ENCODE results near the gene PLEKHA7.

The PLEKHA7 gene

GRCh38 chr11:16958833-16959232 is 55.4 kb downstream of the PLEKHA7 start:
- no peak for DNase-seq
- in situ Hi-C loops (cut with HindIII; ENCODE audit: low pct_ligation_motif_present, low pct_unique_long_range_greater_than_20kb, low sequenced_read_pairs), result no loop called here

GRCh38 chr11:16956538-16957153 is 57.6 kb downstream of the PLEKHA7 start:
- no peak for DNase-seq
- in situ Hi-C loops (cut with HindIII; ENCODE audit: low pct_ligation_motif_present, low pct_unique_long_range_greater_than_20kb, low sequenced_read_pairs), result no loop called here

GRCh38 chr11:16953663-16954062 is 60.6 kb downstream of the PLEKHA7 start:
- in situ Hi-C loops (cut with HindIII; ENCODE audit: low pct_ligation_motif_present, low pct_unique_long_range_greater_than_20kb, low sequenced_read_pairs), result no loop called here
- DNase-seq, result no peak

- no peak for DNase-seq
- in situ Hi-C loops (cut with HindIII; ENCODE audit: low pct_ligation_motif_present, low pct_unique_long_range_greater_than_20kb, low sequenced_read_pairs), result loop anchor here (25.0 kb wide), 1 partner anchor 116 kb away; no protein-coding TSS in a partner anchor
Observed at GRCh38 chr11:16946477-16947282, 67.5 kb downstream of the PLEKHA7 start.

- in situ Hi-C loops (cut with HindIII; ENCODE audit: low pct_ligation_motif_present, low pct_unique_long_range_greater_than_20kb, low sequenced_read_pairs), result loop anchor here (25.0 kb wide), 1 partner anchor 116 kb away; no protein-coding TSS in a partner anchor
- peak; percentile 60 for DNase-seq
Observed at GRCh38 chr11:16945671-16946469, 68.3 kb downstream of the PLEKHA7 start.

- in situ Hi-C loops (cut with HindIII; ENCODE audit: low pct_ligation_motif_present, low pct_unique_long_range_greater_than_20kb, low sequenced_read_pairs), result loop anchor here (25.0 kb wide), 1 partner anchor 119 kb away; no protein-coding TSS in a partner anchor
- DNase-seq, result no peak
Observed at GRCh38 chr11:16942911-16943310, 71.3 kb downstream of the PLEKHA7 start.

- no peak for DNase-seq
- in situ Hi-C loops (cut with HindIII; ENCODE audit: low pct_ligation_motif_present, low pct_unique_long_range_greater_than_20kb, low sequenced_read_pairs), result loop anchor here (25.0 kb wide), 1 partner anchor 120 kb away; no protein-coding TSS in a partner anchor
Observed at GRCh38 chr11:16942342-16942741, 71.9 kb downstream of the PLEKHA7 start.

- DNase-seq, result no peak
- in situ Hi-C loops (cut with HindIII; ENCODE audit: low pct_ligation_motif_present, low pct_unique_long_range_greater_than_20kb, low sequenced_read_pairs), result loop anchor here (25.0 kb wide), 1 partner anchor 120 kb away; no protein-coding TSS in a partner anchor
Observed at GRCh38 chr11:16941935-16942334, 72.3 kb downstream of the PLEKHA7 start.

- in situ Hi-C loops (cut with HindIII; ENCODE audit: low pct_ligation_motif_present, low pct_unique_long_range_greater_than_20kb, low sequenced_read_pairs), result loop anchor here (25.0 kb wide), 1 partner anchor 124 kb away; no protein-coding TSS in a partner anchor
- no peak for DNase-seq
Observed at GRCh38 chr11:16938061-16938460, 76.2 kb downstream of the PLEKHA7 start.

GRCh38 chr11:16936643-16937042 is 77.6 kb downstream of the PLEKHA7 start:
- in situ Hi-C loops (cut with HindIII; ENCODE audit: low pct_ligation_motif_present, low pct_unique_long_range_greater_than_20kb, low sequenced_read_pairs), result loop anchor here (25.0 kb wide), 1 partner anchor 126 kb away; no protein-coding TSS in a partner anchor
- no peak for DNase-seq

- in situ Hi-C loops (cut with HindIII; ENCODE audit: low pct_ligation_motif_present, low pct_unique_long_range_greater_than_20kb, low sequenced_read_pairs), result loop anchor here (25.0 kb wide), 1 partner anchor 127 kb away; no protein-coding TSS in a partner anchor
- peak; percentile 28 for DNase-seq
Observed at GRCh38 chr11:16935518-16936302, 78.5 kb downstream of the PLEKHA7 start.

GRCh38 chr11:16933756-16934603 is 80.2 kb downstream of the PLEKHA7 start:
- no peak for DNase-seq
- in situ Hi-C loops (cut with HindIII; ENCODE audit: low pct_ligation_motif_present, low pct_unique_long_range_greater_than_20kb, low sequenced_read_pairs), result loop anchor here (25.0 kb wide), 1 partner anchor 128 kb away; no protein-coding TSS in a partner anchor

- no peak for DNase-seq
- in situ Hi-C loops (cut with HindIII; ENCODE audit: low pct_ligation_motif_present, low pct_unique_long_range_greater_than_20kb, low sequenced_read_pairs), result loop anchor here (25.0 kb wide), 1 partner anchor 129 kb away; no protein-coding TSS in a partner anchor
Observed at GRCh38 chr11:16933291-16933690, 80.9 kb downstream of the PLEKHA7 start.

- in situ Hi-C loops (cut with HindIII; ENCODE audit: low pct_ligation_motif_present, low pct_unique_long_range_greater_than_20kb, low sequenced_read_pairs), result loop anchor here (25.0 kb wide), 1 partner anchor 134 kb away; no protein-coding TSS in a partner anchor
- no peak for DNase-seq
Observed at GRCh38 chr11:16928044-16928443, 86.2 kb downstream of the PLEKHA7 start.

GRCh38 chr11:16926883-16927626 is 87.2 kb downstream of the PLEKHA7 start:
- DNase-seq, result no peak
- in situ Hi-C loops (cut with HindIII; ENCODE audit: low pct_ligation_motif_present, low pct_unique_long_range_greater_than_20kb, low sequenced_read_pairs), result loop anchor here (25.0 kb wide), 1 partner anchor 135 kb away; no protein-coding TSS in a partner anchor

- in situ Hi-C loops (cut with HindIII; ENCODE audit: low pct_ligation_motif_present, low pct_unique_long_range_greater_than_20kb, low sequenced_read_pairs), result loop anchor here (25.0 kb wide), 1 partner anchor 137 kb away; no protein-coding TSS in a partner anchor
- peak; percentile 62 for DNase-seq
Observed at GRCh38 chr11:16925561-16926065, 88.6 kb downstream of the PLEKHA7 start.
